Natural killer cell (primary cell): ENCODE data around the gene GRIN3B. TPM values are rescaled to one million over a fixed set of nuclear protein-coding genes. Genes with fewer than 3 reads are reported as not detected.

Experiments
- ATAC-seq, 3 donors: fragments of 150-1000 bp in 2 of 3; fragments of 200-7000 bp in 1 of 3; cut with Tn5 transposase; 1 replicate in 1 of 3; 2 replicates in 2 of 3; pipeline ENCODE4 v1.10.0; 2021; ENCODE audit warnings: mild to moderate bottlenecking in 2 of 3, moderate library complexity in 2 of 3
- DNase-seq, 2 donors: peaks; one replicate each; pipeline versions ENCODE4 v3.0.0 to v3.0.0-alpha.2; 2013 to 2021; ENCODE audit warnings: mixed read lengths in 1 of 2
- H3K27ac ChIP-seq: one replicate; pipeline ENCODE4 v1.5.1; 2013; ENCODE audit warnings: mild to moderate bottlenecking, low read length
- H3K27me3 ChIP-seq: one replicate; pipeline ENCODE4 v1.6.1; 2013; ENCODE audit warnings: low read length; ENCODE audit not compliant: control insufficient read depth, insufficient read depth
- H3K36me3 ChIP-seq: one replicate; pipeline ENCODE4 v1.6.1; 2013; ENCODE audit warnings: low read length; ENCODE audit not compliant: control insufficient read depth, insufficient read depth
- H3K4me1 ChIP-seq: one replicate; pipeline ENCODE4 v1.6.1; 2013; ENCODE audit warnings: low read length; ENCODE audit not compliant: control insufficient read depth, insufficient read depth
- H3K4me3 ChIP-seq: one replicate; pipeline ENCODE4 v1.5.1; 2013; ENCODE audit warnings: low read length
- H3K9me3 ChIP-seq: one replicate; pipeline ENCODE4 v1.6.1; 2013; ENCODE audit warnings: low read length; ENCODE audit not compliant: control insufficient read depth, insufficient read depth
- H3K27ac Mint-ChIP-seq, 2 donors: one replicate each; pipeline ENCODE4 v1.8.0; 2022; ENCODE audit warnings: mild to moderate bottlenecking in 2 of 2, mixed read lengths in 2 of 2, moderate library complexity in 1 of 2
- H3K27me3 Mint-ChIP-seq, 2 donors: one replicate each; pipeline ENCODE4 v1.8.0; 2022; ENCODE audit warnings: low read depth in 2 of 2, mixed read lengths in 2 of 2
- H3K36me3 Mint-ChIP-seq: one replicate; pipeline ENCODE4 v1.8.0; 2022; ENCODE audit warnings: mixed read lengths
- H3K4me1 Mint-ChIP-seq, 2 donors: one replicate each; pipeline ENCODE4 v1.8.0; 2022; ENCODE audit warnings: mixed read lengths in 2 of 2
- H3K4me3 Mint-ChIP-seq: one replicate; pipeline ENCODE4 v1.8.0; 2022; ENCODE audit warnings: mild to moderate bottlenecking, moderate library complexity, mixed read lengths
- H3K9me3 Mint-ChIP-seq, 2 donors: one replicate each; pipeline ENCODE4 v1.8.0; 2022; ENCODE audit warnings: mixed read lengths in 2 of 2
- CTCF ChIP-seq: fragments of 200-600 bp; IDR thresholded peaks from one replicate; pipeline ENCODE4 v1.8.0; 2022; ENCODE audit warnings: antibody characterized with exemption
- WGBS: methylation state at CpG from one replicate; pipeline ENCODE4 v1.1.7; 2013; ENCODE audit warnings: missing lambda C conversion rate; ENCODE audit not compliant: insufficient coverage; 5-methylcytosine and 5-hydroxymethylcytosine counted together
- intact Hi-C: fragments of 100-400 bp; cut with micrococcal nuclease; formaldehyde crosslinking; loops from one replicate; pipeline ENCODE4 v1.14.2; 2022
- total RNA-seq, 4 donors: library from RNA; stranded (reverse); fragments of 120-200 nt in 1 of 4; gene quantifications; one replicate each; pipeline versions ENCODE4 v1.2.3 to v1.2.4, GENCODE V29; 2013 to 2022

The GRIN3B gene
- total RNA-seq, 3 donors from 2014 or later (not counting 1 experiment from before 2014, with no cell fraction given), result 0.09 to 0.15 TPM; not detected in 1

DNA sequence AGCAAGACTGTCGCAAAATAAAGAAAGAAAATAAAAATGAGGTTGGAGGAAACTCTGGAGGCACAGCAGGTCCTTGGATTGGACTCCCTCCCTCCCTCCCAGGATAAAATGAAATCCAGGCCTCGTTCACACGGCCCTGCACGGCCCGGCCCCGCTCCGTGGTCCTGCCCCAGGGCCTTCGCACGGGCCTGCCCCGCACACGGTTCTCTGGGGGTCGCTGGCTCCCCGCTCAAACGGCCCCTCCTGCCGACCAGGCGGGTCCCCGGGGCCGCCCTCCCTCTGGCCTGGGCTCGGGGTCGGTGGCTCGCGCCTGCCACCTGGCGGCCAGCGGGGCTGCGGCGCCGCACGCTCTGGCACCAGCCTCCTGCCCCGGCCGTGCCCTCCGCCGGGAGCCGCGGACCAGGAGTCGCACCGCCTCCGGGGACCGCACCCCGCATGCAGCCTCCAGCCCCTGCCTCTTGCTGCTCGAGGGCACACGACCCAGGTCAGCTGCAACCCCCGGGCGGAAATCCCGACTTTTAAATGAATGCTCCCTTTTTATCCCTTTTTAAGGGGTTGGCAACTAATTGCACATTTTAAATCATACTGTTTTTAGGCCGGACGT lies 17.6 kb upstream of the GRIN3B start:
- H3K9me3 ChIP-seq, result no peaks in the 10 kb centered on the region
- TF ChIP-seq CTCF, result peak; percentile 90
- Mint-ChIP-seq H3K36me3 (no peaks in the 10 kb centered on the region), H3K4me3 (no peak overlapping the region), H3K9me3 (no peaks in the 10 kb centered on the region), H3K4me1 (peaks cover 13% of the 10 kb centered on the region in 2 donors), H3K27me3 (no peaks in the 10 kb centered on the region), H3K27ac (peak overlapping the region in 1 of 2 donors; percentile 24)
- no peak overlapping the region for H3K4me3 ChIP-seq
- ATAC-seq (peak; percentile 76 to 88 (median 77)), DNase-seq (peak; percentile 84 to 87)
- intact Hi-C loops, result loop anchor here (1.0 to 10.0 kb wide), 4 partner anchors 57 to 208 kb away; no protein-coding TSS in a partner anchor
- H3K27ac ChIP-seq, result no peak overlapping the region
- no peaks in the 10 kb centered on the region for H3K27me3 ChIP-seq
- WGBS, result under 1% methylated on average over 45 of the region's 46 CpGs
- peaks cover 10% of the 10 kb centered on the region for H3K36me3 ChIP-seq
- peaks cover 28% of the 10 kb centered on the region for H3K4me1 ChIP-seq

GRCh38 chr19:984165-984967 lies 15.9 kb upstream of the GRIN3B start, which contains the start of gene WDR18:
Gene WDR18 (plus strand): TSS chr19:984345. CDS start chr19:984354, 9 bp downstream.
- TF ChIP-seq CTCF, result no peak
- peak within 1 kb of the TSS; percentile 97 for H3K4me3 ChIP-seq
- under 1% methylated on average over 78 of the region's 78 CpGs for WGBS
- H3K27ac ChIP-seq, result peak within 1 kb of the TSS; percentile 88
- peaks cover 13% of the 10 kb centered on the region for H3K36me3 ChIP-seq
- H3K27me3 Mint-ChIP-seq, result no peaks in the 10 kb centered on the region
- peak; percentile 92 to 94 (median 93) for ATAC-seq
- H3K36me3 Mint-ChIP-seq, result no peaks in the 10 kb centered on the region
- no peaks in the 10 kb centered on the region for H3K27me3 ChIP-seq
- H3K27ac Mint-ChIP-seq, result peak within 1 kb of the TSS; percentile 83 to 94
- peaks cover 13 to 22% of the 10 kb centered on the region in 2 donors for H3K4me1 Mint-ChIP-seq
- no peaks in the 10 kb centered on the region for H3K9me3 Mint-ChIP-seq
- H3K4me3 Mint-ChIP-seq, result peak within 1 kb of the TSS; percentile 97
- no peaks in the 10 kb centered on the region for H3K9me3 ChIP-seq
- intact Hi-C loops, result loop anchor here (5.0 to 10.0 kb wide), 2 partner anchors 122 to 210 kb away; no protein-coding TSS in a partner anchor
- H3K4me1 ChIP-seq, result peaks cover 39% of the 10 kb centered on the region
- peak; percentile 90 to 94 for DNase-seq

DNA sequence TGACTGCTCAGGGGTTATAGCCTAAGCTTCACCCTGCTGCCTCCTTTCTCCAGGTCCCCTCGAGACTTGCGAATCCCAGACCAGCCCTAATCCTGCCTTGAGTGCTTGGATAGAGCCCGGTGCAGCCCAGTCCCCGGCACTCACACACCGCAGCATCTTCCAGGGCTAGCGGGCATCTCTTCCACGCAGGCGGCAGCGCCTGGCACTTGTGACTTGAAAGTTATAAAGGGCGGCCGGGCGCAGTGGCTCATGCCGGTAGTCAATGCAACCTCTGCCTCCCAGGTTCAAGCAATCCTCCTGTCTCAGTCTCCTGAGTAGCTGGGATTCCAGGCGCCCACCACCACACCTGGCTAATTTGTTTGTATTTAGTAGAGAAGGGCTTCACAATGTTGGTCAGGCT lies 14.1 kb upstream of the GRIN3B start:
- H3K36me3 Mint-ChIP-seq, result no peaks in the 10 kb centered on the region

More for the DNA sequence above, 14.1 kb upstream of the GRIN3B start:
- Mint-ChIP-seq H3K9me3 (no peaks in the 10 kb centered on the region), H3K4me3 (no peak overlapping the region), H3K27ac (no peak overlapping the region), H3K4me1 (peaks cover 13 to 22% of the 10 kb centered on the region in 2 donors), H3K27me3 (no peaks in the 10 kb centered on the region)
- Histone ChIP-seq H3K4me3 (no peak overlapping the region), H3K27me3 (no peaks in the 10 kb centered on the region), H3K4me1 (peaks cover 44% of the 10 kb centered on the region), H3K27ac (no peak overlapping the region), H3K36me3 (peaks cover 13% of the 10 kb centered on the region), H3K9me3 (no peaks in the 10 kb centered on the region)
- no peak for DNase-seq
- no peak for TF ChIP-seq CTCF
- ATAC-seq, result no peak
- intact Hi-C loops, result loop anchor here (10.0 kb wide), 1 partner anchor 211 kb away; no protein-coding TSS in a partner anchor
- WGBS, result 97% methylated on average over 14 of the region's 14 CpGs
